Measurements from ENCODE around the gene BAD. TPM values are rescaled to one million over a fixed set of nuclear protein-coding genes. Genes with fewer than 3 reads are reported as not detected.
A peak's percentile ranks its signal among the peaks of the same experiment; 100 is the strongest.

BAD gene
- total and polyA plus RNA-seq, 2 of the 13 experiments (the other 11 are each of a cell fraction or from before 2014, with no cell fraction given), result 17.9 to 28.5 TPM

- TF ChIP-seq, protein P1, sequence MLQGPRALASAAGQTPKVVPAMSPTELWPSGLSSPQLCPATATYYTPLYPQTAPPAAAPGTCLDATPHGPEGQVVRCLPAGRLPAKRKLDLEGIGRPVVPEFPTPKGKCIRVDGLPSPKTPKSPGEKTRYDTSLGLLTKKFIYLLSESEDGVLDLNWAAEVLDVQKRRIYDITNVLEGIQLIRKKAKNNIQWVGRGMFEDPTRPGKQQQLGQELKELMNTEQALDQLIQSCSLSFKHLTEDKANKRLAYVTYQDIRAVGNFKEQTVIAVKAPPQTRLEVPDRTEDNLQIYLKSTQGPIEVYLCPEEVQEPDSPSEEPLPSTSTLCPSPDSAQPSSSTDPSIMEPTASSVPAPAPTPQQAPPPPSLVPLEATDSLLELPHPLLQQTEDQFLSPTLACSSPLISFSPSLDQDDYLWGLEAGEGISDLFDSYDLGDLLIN (CRISPR knock-in tag; IDR thresholded peaks at IDR 0.05; ENCODE audit: borderline replicate concordance), result no peak
- peak; percentile 81 for TF ChIP-seq ZNF407 (CRISPR knock-in tag; IDR thresholded peaks at IDR 0.05; ENCODE audit: not compliant biosample characterization)
- TF ChIP-seq ZNF3 (CRISPR knock-in tag; IDR thresholded peaks at IDR 0.05), result no peak
- 0 out of 2 replicates have a peak, but pooled peaks have one; percentile 15 for TF ChIP-seq KLF6 (CRISPR knock-in tag; IDR thresholded peaks at IDR 0.05)
- TF ChIP-seq XRCC5 (optimal IDR thresholded peaks at IDR 0.05; ENCODE audit: low read length), result peak; percentile 11
- no peak for TF ChIP-seq POLR2A (IDR thresholded peaks at IDR 0.05; ENCODE audit: insufficient read depth in 1 of 2, low read depth in 2 of 2, low read length in 2 of 2)
- no peak for TF ChIP-seq RAD21 (CRISPR knock-in tag; IDR thresholded peaks at IDR 0.05)
- no peak for TF ChIP-seq DDIT3 (CRISPR knock-in tag; IDR thresholded peaks at IDR 0.05)
- no peak for TF ChIP-seq ZNF230 (CRISPR knock-in tag; IDR thresholded peaks at IDR 0.05)
- TF ChIP-seq JUNB (CRISPR knock-in tag; IDR thresholded peaks at IDR 0.05; ENCODE audit: borderline replicate concordance), result no peak
- no peak for TF ChIP-seq ZNF205 (CRISPR knock-in tag; IDR thresholded peaks at IDR 0.05)
- TF ChIP-seq, protein P2, sequence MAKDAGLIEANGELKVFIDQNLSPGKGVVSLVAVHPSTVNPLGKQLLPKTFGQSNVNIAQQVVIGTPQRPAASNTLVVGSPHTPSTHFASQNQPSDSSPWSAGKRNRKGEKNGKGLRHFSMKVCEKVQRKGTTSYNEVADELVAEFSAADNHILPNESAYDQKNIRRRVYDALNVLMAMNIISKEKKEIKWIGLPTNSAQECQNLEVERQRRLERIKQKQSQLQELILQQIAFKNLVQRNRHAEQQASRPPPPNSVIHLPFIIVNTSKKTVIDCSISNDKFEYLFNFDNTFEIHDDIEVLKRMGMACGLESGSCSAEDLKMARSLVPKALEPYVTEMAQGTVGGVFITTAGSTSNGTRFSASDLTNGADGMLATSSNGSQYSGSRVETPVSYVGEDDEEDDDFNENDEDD (CRISPR knock-in tag; IDR thresholded peaks at IDR 0.05; ENCODE audit: borderline replicate concordance), result no peak
- no peak for TF ChIP-seq SP4 (CRISPR knock-in tag; IDR thresholded peaks at IDR 0.05)
- TF ChIP-seq, protein P3, sequence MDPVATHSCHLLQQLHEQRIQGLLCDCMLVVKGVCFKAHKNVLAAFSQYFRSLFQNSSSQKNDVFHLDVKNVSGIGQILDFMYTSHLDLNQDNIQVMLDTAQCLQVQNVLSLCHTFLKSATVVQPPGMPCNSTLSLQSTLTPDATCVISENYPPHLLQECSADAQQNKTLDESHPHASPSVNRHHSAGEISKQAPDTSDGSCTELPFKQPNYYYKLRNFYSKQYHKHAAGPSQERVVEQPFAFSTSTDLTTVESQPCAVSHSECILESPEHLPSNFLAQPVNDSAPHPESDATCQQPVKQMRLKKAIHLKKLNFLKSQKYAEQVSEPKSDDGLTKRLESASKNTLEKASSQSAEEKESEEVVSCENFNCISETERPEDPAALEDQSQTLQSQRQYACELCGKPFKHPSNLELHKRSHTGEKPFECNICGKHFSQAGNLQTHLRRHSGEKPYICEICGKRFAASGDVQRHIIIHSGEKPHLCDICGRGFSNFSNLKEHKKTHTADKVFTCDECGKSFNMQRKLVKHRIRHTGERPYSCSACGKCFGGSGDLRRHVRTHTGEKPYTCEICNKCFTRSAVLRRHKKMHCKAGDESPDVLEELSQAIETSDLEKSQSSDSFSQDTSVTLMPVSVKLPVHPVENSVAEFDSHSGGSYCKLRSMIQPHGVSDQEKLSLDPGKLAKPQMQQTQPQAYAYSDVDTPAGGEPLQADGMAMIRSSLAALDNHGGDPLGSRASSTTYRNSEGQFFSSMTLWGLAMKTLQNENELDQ (CRISPR knock-in tag; IDR thresholded peaks at IDR 0.05; ENCODE audit: borderline replicate concordance), result no peak
- no peak for TF ChIP-seq ZNF460 (CRISPR knock-in tag; IDR thresholded peaks at IDR 0.05; ENCODE audit: borderline replicate concordance)
- no peak for TF ChIP-seq ZNF672 (CRISPR knock-in tag; IDR thresholded peaks at IDR 0.05)
Observed at GRCh38 chr11:64285885-64286800, 1.7 kb upstream of the BAD start (continued).
